GM12891 (cell line): ENCODE results near the gene CAPZA1.

Experiments
- POLR2A ChIP-seq: IDR thresholded peaks from 2 replicates; pipeline ENCODE4 v1.6.1; 2011; ENCODE audit warnings: low read depth, low read length, control low read depth
- POLR2AphosphoS5 ChIP-seq: IDR thresholded peaks from 2 replicates; pipeline ENCODE4 v1.6.1; 2011; ENCODE audit warnings: low read depth, low read length, control low read depth

- TF ChIP-seq POLR2A = no peak
- TF ChIP-seq POLR2AphosphoS5 = no peak
Observed at GRCh38 chr1:112708489-112708888, 88.9 kb downstream of the CAPZA1 start.
